DMS153 treated with DMSO at 0.1 percent for 48 hours (cell line): ENCODE measurements around the gene SNU13.
"Not testable (repeated sequence)": the region's sequence is repeated elsewhere in the genome, so short reads cannot be mapped to it uniquely, and the experiment has no call there.

Experiments used
- DNase-seq: peaks from one replicate; lab custom pipeline; 2025; ENCODE audit not compliant: unreplicated experiment; lab: John Stamatoyannopoulos, UW

Gene SNU13

GRCh38 chr22:41642331-41643110, 46.1 kb downstream of the SNU13 start:
- DNase-seq: no peak

- no peak for DNase-seq
Observed at GRCh38 chr22:41641854-41642253, 46.8 kb downstream of the SNU13 start.

GRCh38 chr22:41638748-41639147, 49.9 kb downstream of the SNU13 start:
- no peak for DNase-seq

GRCh38 chr22:41638124-41638523, 50.5 kb downstream of the SNU13 start:
- DNase-seq: no peak

- DNase-seq: not testable (repeated sequence)
Observed at GRCh38 chr22:41637623-41638022, 51.0 kb downstream of the SNU13 start.

GRCh38 chr22:41636467-41636866, 52.2 kb downstream of the SNU13 start:
- no peak for DNase-seq

- DNase-seq: not testable (repeated sequence)
Observed at GRCh38 chr22:41634610-41635009, 54.1 kb downstream of the SNU13 start.

- not testable (repeated sequence) for DNase-seq
Observed at GRCh38 chr22:41631615-41632014, 57.1 kb downstream of the SNU13 start.

GRCh38 chr22:41631115-41631514, 57.6 kb downstream of the SNU13 start:
- not testable (repeated sequence) for DNase-seq

- no peak for DNase-seq
Observed at GRCh38 chr22:41625577-41625976, 63.1 kb downstream of the SNU13 start.
